Measurements from ENCODE around the gene GRIFIN. TPM values are rescaled to one million over a fixed set of nuclear protein-coding genes. Genes with fewer than 3 reads are reported as not detected.

Gene GRIFIN
- total and polyA plus RNA-seq, 2 experiments from 2014 or later, result not detected

- no peaks in the 10 kb centered on the region for H4K20me1 ChIP-seq (ENCODE audit: insufficient read depth, poor library complexity, severe bottlenecking)
- H3K36me3 ChIP-seq (replicated peaks; ENCODE audit: insufficient read depth, low read depth), result no peaks in the 10 kb centered on the region
- no peaks in the 10 kb centered on the region for H3K9me3 ChIP-seq (ENCODE audit: low read depth)
- no peaks in the 10 kb centered on the region for H3K79me2 ChIP-seq
- no peak overlapping the region for H3K4me2 ChIP-seq
- 71% methylated on average over 17 of the region's 25 CpGs for WGBS (ENCODE audit: low lambda C conversion rate, missing lambda C conversion rate)
- no peaks in the 10 kb centered on the region for H3K9me2 ChIP-seq (replicated peaks; ENCODE audit: insufficient read depth)
- TF ChIP-seq EZH2phosphoT487 (IDR thresholded peaks at IDR 0.05; ENCODE audit: low read depth, severe bottlenecking, unreplicated experiment) (no peak), EZH2 (IDR thresholded peaks at IDR 0.05; ENCODE audit: borderline replicate concordance) (no peak), CTCF (IDR thresholded peaks at IDR 0.05; ENCODE audit: poor library complexity) (no peak)
- peak; percentile 58 for DNase-seq (ENCODE audit: low spot score)
- no peak overlapping the region for H2AFZ ChIP-seq
- no peaks in the 10 kb centered on the region for H3K27me3 ChIP-seq
- H3K27ac ChIP-seq, result peak overlapping the region; percentile 42
- H3K4me3 ChIP-seq, result no peak overlapping the region
- H3K4me1 ChIP-seq (ENCODE audit: insufficient read depth), result peaks cover 27% of the 10 kb centered on the region
Measured at GRCh38 chr7:2497500-2498336, 21.5 kb upstream of the GRIFIN start.

GRCh38 chr7:2497065-2497464, 20.9 kb upstream of the GRIFIN start:
- Histone ChIP-seq H3K79me2 (no peaks in the 10 kb centered on the region), H2AFZ (no peak overlapping the region), H3K9me3 (ENCODE audit: low read depth) (no peaks in the 10 kb centered on the region), H3K27ac (no peak overlapping the region), H3K4me1 (ENCODE audit: insufficient read depth) (peaks cover 27% of the 10 kb centered on the region), H3K27me3 (no peaks in the 10 kb centered on the region), H3K4me2 (no peak overlapping the region), H3K4me3 (no peak overlapping the region), H3K36me3 (replicated peaks; ENCODE audit: insufficient read depth, low read depth) (no peaks in the 10 kb centered on the region), H4K20me1 (ENCODE audit: insufficient read depth, poor library complexity, severe bottlenecking) (no peaks in the 10 kb centered on the region), H3K9me2 (replicated peaks; ENCODE audit: insufficient read depth) (no peaks in the 10 kb centered on the region)
- no peak for DNase-seq (ENCODE audit: low spot score)
- TF ChIP-seq EZH2phosphoT487 (IDR thresholded peaks at IDR 0.05; ENCODE audit: low read depth, severe bottlenecking, unreplicated experiment), result no peak
- no peak for TF ChIP-seq EZH2 (IDR thresholded peaks at IDR 0.05; ENCODE audit: borderline replicate concordance)
- no peak for TF ChIP-seq CTCF (IDR thresholded peaks at IDR 0.05; ENCODE audit: poor library complexity)
- WGBS (ENCODE audit: low lambda C conversion rate, missing lambda C conversion rate), result 96% methylated on average over 3 of the region's 3 CpGs

GRCh38 chr7:2496375-2496774, 20.2 kb upstream of the GRIFIN start:
- no peak overlapping the region for H3K27ac ChIP-seq
- TF ChIP-seq EZH2phosphoT487 (IDR thresholded peaks at IDR 0.05; ENCODE audit: low read depth, severe bottlenecking, unreplicated experiment), result no peak
- TF ChIP-seq CTCF (IDR thresholded peaks at IDR 0.05; ENCODE audit: poor library complexity), result no peak
- TF ChIP-seq EZH2 (IDR thresholded peaks at IDR 0.05; ENCODE audit: borderline replicate concordance), result no peak

More at GRCh38 chr7:2496375-2496774, 20.2 kb upstream of the GRIFIN start:
- H4K20me1 ChIP-seq (ENCODE audit: insufficient read depth, poor library complexity, severe bottlenecking), result no peaks in the 10 kb centered on the region
- H2AFZ ChIP-seq, result no peak overlapping the region
- no peaks in the 10 kb centered on the region for H3K9me2 ChIP-seq (replicated peaks; ENCODE audit: insufficient read depth)
- no peaks in the 10 kb centered on the region for H3K27me3 ChIP-seq
- 93% methylated on average over 9 of the region's 9 CpGs for WGBS (ENCODE audit: low lambda C conversion rate, missing lambda C conversion rate)
- no peak overlapping the region for H3K4me2 ChIP-seq
- no peaks in the 10 kb centered on the region for H3K36me3 ChIP-seq (replicated peaks; ENCODE audit: insufficient read depth, low read depth)
- no peaks in the 10 kb centered on the region for H3K9me3 ChIP-seq (ENCODE audit: low read depth)
- DNase-seq (ENCODE audit: low spot score), result no peak
- H3K4me3 ChIP-seq, result no peak overlapping the region
- H3K79me2 ChIP-seq, result no peaks in the 10 kb centered on the region
- peaks cover 27% of the 10 kb centered on the region for H3K4me1 ChIP-seq (ENCODE audit: insufficient read depth)

Measured in hepatocyte (in vitro differentiated cells).